ENCODE measurements around the gene MX2.

Gene MX2

GRCh38 chr21:41344146-41344545 lies 17.7 kb upstream of the MX2 start:
- no peak for TF ChIP-seq CTCF (IDR thresholded peaks at IDR 0.05; ENCODE audit: extremely low read depth, missing control alignments)
- DNase-seq (ENCODE audit: low spot score) = no peak

- DNase-seq (ENCODE audit: low spot score) = no peak
- no peak for TF ChIP-seq CTCF (IDR thresholded peaks at IDR 0.05; ENCODE audit: extremely low read depth, missing control alignments)
Measured at GRCh38 chr21:41345356-41345755, 16.5 kb upstream of the MX2 start.

- no peak for DNase-seq (ENCODE audit: low spot score)
- TF ChIP-seq CTCF (IDR thresholded peaks at IDR 0.05; ENCODE audit: extremely low read depth, missing control alignments) = no peak
Measured at GRCh38 chr21:41345934-41346685, 15.7 kb upstream of the MX2 start.

- TF ChIP-seq CTCF (IDR thresholded peaks at IDR 0.05; ENCODE audit: extremely low read depth, missing control alignments) = no peak
- no peak for DNase-seq (ENCODE audit: low spot score)
Measured at GRCh38 chr21:41346758-41347157, 15.1 kb upstream of the MX2 start.

- no peak for TF ChIP-seq CTCF (IDR thresholded peaks at IDR 0.05; ENCODE audit: extremely low read depth, missing control alignments)
- DNase-seq (ENCODE audit: low spot score) = no peak
Measured at GRCh38 chr21:41348434-41348833, 13.4 kb upstream of the MX2 start.

- TF ChIP-seq CTCF (IDR thresholded peaks at IDR 0.05; ENCODE audit: extremely low read depth, missing control alignments) = no peak
- DNase-seq (ENCODE audit: low spot score) = no peak
Measured at GRCh38 chr21:41349126-41349525, 12.7 kb upstream of the MX2 start.

- TF ChIP-seq CTCF (IDR thresholded peaks at IDR 0.05; ENCODE audit: extremely low read depth, missing control alignments) = no peak
- DNase-seq (ENCODE audit: low spot score) = no peak
Measured at GRCh38 chr21:41349619-41350390, 12.0 kb upstream of the MX2 start.
